ENCODE data around the gene ZBTB16. TPM values are rescaled to one million over a fixed set of nuclear protein-coding genes. Genes with fewer than 3 reads are reported as not detected.

The ZBTB16 gene
- total and polyA plus RNA-seq, 4 donors: 21.4 to 224 (median 102) TPM

- no peak for DNase-seq
- no peaks in the 10 kb centered on the region for H3K9me3 ChIP-seq (ENCODE audit: control insufficient read depth in 4 of 4, insufficient read depth in 3 of 4, low read length in 3 of 4)
- no peak overlapping the region for H3K27ac ChIP-seq (ENCODE audit: low read depth in 1 of 2, low read length in 1 of 2)
- ATAC-seq (ENCODE audit: insufficient read depth, low FRiP score): no peak
- H3K36me3 ChIP-seq (ENCODE audit: control insufficient read depth in 4 of 4, insufficient read depth in 4 of 4, low read length in 4 of 4): no peaks in the 10 kb centered on the region
- peaks cover 0 to 3% (median 3%) of the 10 kb centered on the region in 3 donors for H3K27me3 ChIP-seq (ENCODE audit: control insufficient read depth in 3 of 3, insufficient read depth in 3 of 3, low read length in 2 of 3)
- no peak overlapping the region for H3K9ac ChIP-seq (ENCODE audit: insufficient read depth in 1 of 2, low read length in 2 of 2)
- H3K4me1 ChIP-seq (ENCODE audit: control insufficient read depth in 5 of 5, insufficient read depth in 5 of 5, low read length in 5 of 5): peaks cover 0 to 5% (median 0%) of the 10 kb centered on the region in 5 donors
- no peak overlapping the region for H3K4me3 ChIP-seq
- WGBS, 2 donors: 59 to 62% methylated on average over 4 of the region's 4 CpGs
- TF ChIP-seq CTCF (IDR thresholded peaks at IDR 0.05; ENCODE audit: control extremely low read depth, extremely low read depth): no peak
Observed at GRCh38 chr11:114027926-114028325, 31.6 kb upstream of the ZBTB16 start.

GRCh38 chr11:114031246-114031966 lies 28.1 kb upstream of the ZBTB16 start:
- Histone ChIP-seq H3K4me3 (no peak overlapping the region), H3K36me3 (ENCODE audit: control insufficient read depth in 4 of 4, insufficient read depth in 4 of 4, low read length in 4 of 4) (no peaks in the 10 kb centered on the region), H3K27me3 (ENCODE audit: control insufficient read depth in 3 of 3, insufficient read depth in 3 of 3, low read length in 2 of 3) (peaks cover 0 to 3% (median 0%) of the 10 kb centered on the region in 3 donors), H3K9ac (ENCODE audit: insufficient read depth in 1 of 2, low read length in 2 of 2) (no peak overlapping the region), H3K9me3 (ENCODE audit: control insufficient read depth in 4 of 4, insufficient read depth in 3 of 4, low read length in 3 of 4) (no peaks in the 10 kb centered on the region), H3K27ac (ENCODE audit: low read depth in 1 of 2, low read length in 1 of 2) (no peak overlapping the region), H3K4me1 (ENCODE audit: control insufficient read depth in 5 of 5, insufficient read depth in 5 of 5, low read length in 5 of 5) (peaks cover 0 to 5% (median 0%) of the 10 kb centered on the region in 5 donors)
- ATAC-seq (ENCODE audit: insufficient read depth, low FRiP score): no peak
- no peak for TF ChIP-seq CTCF (IDR thresholded peaks at IDR 0.05; ENCODE audit: control extremely low read depth, extremely low read depth)
- 85 to 91% methylated on average over 18 of the region's 18 CpGs for WGBS, 2 donors
- no peak for DNase-seq

- no peak for ATAC-seq (ENCODE audit: insufficient read depth, low FRiP score)
- no peaks in the 10 kb centered on the region for H3K36me3 ChIP-seq (ENCODE audit: control insufficient read depth in 4 of 4, insufficient read depth in 4 of 4, low read length in 4 of 4)
- 52 to 71% methylated on average over 5 of the region's 5 CpGs for WGBS, 2 donors
- no peak for DNase-seq
- no peak for TF ChIP-seq CTCF (IDR thresholded peaks at IDR 0.05; ENCODE audit: control extremely low read depth, extremely low read depth)
- H3K4me1 ChIP-seq (ENCODE audit: control insufficient read depth in 5 of 5, insufficient read depth in 5 of 5, low read length in 5 of 5): peaks cover 0 to 10% (median 0%) of the 10 kb centered on the region in 5 donors
- H3K27ac ChIP-seq (ENCODE audit: low read depth in 1 of 2, low read length in 1 of 2): no peak overlapping the region
- peaks cover 0 to 3% (median 0%) of the 10 kb centered on the region in 3 donors for H3K27me3 ChIP-seq (ENCODE audit: control insufficient read depth in 3 of 3, insufficient read depth in 3 of 3, low read length in 2 of 3)
- H3K4me3 ChIP-seq: no peak overlapping the region
- no peak overlapping the region for H3K9ac ChIP-seq (ENCODE audit: insufficient read depth in 1 of 2, low read length in 2 of 2)
- no peaks in the 10 kb centered on the region for H3K9me3 ChIP-seq (ENCODE audit: control insufficient read depth in 4 of 4, insufficient read depth in 3 of 4, low read length in 3 of 4)
Observed at GRCh38 chr11:114031967-114032320, 27.6 kb upstream of the ZBTB16 start.
